B cell (primary cell): Measurements from ENCODE around the gene POLE.

Source experiments
- EZH2 ChIP-seq: IDR thresholded peaks from 2 replicates; pipeline ENCODE4 v1.6.1; 2012; ENCODE audit warnings: borderline replicate concordance, low read depth, mild to moderate bottlenecking, moderate library complexity, low read length; ENCODE audit not compliant: insufficient read depth, poor library complexity, severe bottlenecking
- TF ChIP-seq, protein P1 (sequence below): fragments of 200-600 bp; IDR thresholded peaks from one replicate; pipeline ENCODE4 v1.8.0; 2022; ENCODE audit warnings: antibody characterized with exemption, mild to moderate bottlenecking

GRCh38 chr12:132640936-132641335, 46.2 kb downstream of the POLE start:
- TF ChIP-seq, protein P1, sequence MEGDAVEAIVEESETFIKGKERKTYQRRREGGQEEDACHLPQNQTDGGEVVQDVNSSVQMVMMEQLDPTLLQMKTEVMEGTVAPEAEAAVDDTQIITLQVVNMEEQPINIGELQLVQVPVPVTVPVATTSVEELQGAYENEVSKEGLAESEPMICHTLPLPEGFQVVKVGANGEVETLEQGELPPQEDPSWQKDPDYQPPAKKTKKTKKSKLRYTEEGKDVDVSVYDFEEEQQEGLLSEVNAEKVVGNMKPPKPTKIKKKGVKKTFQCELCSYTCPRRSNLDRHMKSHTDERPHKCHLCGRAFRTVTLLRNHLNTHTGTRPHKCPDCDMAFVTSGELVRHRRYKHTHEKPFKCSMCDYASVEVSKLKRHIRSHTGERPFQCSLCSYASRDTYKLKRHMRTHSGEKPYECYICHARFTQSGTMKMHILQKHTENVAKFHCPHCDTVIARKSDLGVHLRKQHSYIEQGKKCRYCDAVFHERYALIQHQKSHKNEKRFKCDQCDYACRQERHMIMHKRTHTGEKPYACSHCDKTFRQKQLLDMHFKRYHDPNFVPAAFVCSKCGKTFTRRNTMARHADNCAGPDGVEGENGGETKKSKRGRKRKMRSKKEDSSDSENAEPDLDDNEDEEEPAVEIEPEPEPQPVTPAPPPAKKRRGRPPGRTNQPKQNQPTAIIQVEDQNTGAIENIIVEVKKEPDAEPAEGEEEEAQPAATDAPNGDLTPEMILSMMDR, result no peak
- TF ChIP-seq EZH2, result no peak
